DND-41 (cell line): ENCODE data around the gene PTPRD.

Source experiments
- CTCF ChIP-seq: IDR thresholded peaks from 2 replicates; pipeline ENCODE4 v1.5.1; 2012; ENCODE audit warnings: borderline replicate concordance, low read length, moderate library complexity, mild to moderate bottlenecking; ENCODE audit not compliant: poor library complexity, severe bottlenecking; ENCODE audit errors: extremely low read depth
- EZH2 ChIP-seq: IDR thresholded peaks from 3 replicates; pipeline ENCODE4 v1.6.1; 2012; ENCODE audit warnings: borderline replicate concordance, low read depth, mild to moderate bottlenecking, moderate library complexity, low read length, inconsistent platforms; ENCODE audit not compliant: severe bottlenecking

- peak; percentile 10 for TF ChIP-seq CTCF
- TF ChIP-seq EZH2: no peak
Measured at GRCh38 chr9:9387511-9388115, 1225.2 kb downstream of the PTPRD start.
